ENCODE results near the gene SLC12A7.
"Not testable (repeated sequence)": the region's sequence is repeated elsewhere in the genome, so short reads cannot be mapped to it uniquely, and the experiment has no call there.

The SLC12A7 gene

DNA sequence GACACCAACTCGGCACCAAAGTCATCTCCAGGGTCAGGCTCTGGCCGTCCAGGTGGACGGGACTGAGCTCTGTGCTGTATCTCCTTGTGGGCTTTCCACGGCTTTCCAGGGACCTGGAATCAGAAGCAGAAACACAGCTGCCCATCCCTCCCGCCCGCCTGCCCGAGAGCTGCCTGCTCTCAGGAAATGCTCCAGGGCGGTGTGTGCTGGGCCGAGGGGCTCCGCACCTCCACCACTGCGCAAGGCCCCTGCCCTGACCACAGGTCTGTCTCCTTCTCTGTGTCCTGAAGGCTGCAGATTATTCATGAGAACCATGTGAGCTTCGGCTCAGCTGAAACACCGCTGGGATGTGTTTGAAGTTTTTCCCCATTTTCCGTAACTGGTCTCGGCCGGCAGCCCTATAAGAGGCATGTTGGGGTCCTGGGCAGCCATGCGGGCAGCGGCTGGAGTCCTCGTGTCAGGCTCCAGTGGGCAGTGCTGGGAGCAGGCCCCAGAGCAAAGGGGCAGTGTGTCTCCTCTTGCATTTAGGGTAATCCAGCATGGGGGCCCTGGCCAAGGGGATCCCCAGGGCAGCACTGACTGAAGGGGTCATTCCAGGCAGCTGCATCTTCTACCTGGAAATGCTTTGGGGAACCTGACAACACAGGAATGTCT is 80.4 kb downstream of the SLC12A7 start:
- no peak for DNase-seq

DNA sequence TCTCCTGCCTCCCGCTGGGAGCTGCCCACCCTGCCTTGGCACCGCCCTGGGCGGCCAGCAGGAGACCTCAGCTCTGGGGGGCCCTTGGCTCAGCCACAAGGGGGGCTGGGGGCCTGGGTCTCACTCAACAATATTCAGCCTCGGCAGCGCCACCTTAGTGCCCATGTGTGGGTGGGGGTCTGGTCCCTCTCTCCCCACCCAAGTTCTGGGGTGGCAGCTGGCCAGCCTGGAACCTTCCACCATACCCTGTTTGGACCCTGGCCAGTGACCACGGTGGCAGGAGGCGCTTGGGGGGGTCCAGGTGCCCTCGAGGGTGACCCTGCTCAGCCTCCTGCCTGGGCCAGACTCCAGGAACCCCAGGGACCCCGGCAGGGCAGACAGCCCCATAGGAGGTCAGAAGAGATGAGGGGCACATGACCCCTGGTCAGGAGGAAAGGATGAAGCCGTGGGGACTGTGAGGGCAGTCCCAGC is 81.0 kb downstream of the SLC12A7 start:
- DNase-seq, result no peak

DNA sequence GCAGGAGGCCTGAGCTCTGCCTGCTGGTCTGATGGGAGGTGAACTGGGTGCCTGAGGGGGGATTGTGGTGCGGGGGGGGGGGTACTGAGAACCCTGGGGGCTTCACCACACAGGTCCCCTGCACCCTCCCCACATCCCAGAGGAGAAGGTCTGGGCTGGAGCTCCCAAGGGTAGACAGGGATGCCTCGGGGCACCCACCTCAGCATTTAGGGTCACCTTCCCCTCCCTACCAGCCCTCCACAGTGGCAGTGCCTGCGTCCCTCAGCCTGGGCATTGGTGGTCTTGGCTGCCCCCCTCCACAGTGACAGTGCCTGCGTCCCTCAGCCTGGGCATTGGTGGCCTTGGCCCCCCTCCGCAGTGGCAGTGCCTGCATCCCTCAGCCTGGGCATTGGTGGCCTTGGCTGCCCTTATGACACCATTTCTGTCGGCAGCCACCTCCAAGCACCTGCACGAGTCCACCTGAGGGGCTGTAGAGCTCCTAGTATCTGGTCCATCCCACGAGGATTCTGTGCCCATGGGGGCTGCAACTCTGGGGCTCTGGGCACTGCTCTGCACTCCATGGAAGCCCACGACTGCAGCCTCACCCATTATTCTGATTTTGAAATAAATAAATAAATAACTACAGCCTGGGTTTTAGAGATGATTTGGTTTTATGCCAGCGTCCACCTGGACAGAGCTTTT is 81.8 kb downstream of the SLC12A7 start:
- no peak for DNase-seq

DNA sequence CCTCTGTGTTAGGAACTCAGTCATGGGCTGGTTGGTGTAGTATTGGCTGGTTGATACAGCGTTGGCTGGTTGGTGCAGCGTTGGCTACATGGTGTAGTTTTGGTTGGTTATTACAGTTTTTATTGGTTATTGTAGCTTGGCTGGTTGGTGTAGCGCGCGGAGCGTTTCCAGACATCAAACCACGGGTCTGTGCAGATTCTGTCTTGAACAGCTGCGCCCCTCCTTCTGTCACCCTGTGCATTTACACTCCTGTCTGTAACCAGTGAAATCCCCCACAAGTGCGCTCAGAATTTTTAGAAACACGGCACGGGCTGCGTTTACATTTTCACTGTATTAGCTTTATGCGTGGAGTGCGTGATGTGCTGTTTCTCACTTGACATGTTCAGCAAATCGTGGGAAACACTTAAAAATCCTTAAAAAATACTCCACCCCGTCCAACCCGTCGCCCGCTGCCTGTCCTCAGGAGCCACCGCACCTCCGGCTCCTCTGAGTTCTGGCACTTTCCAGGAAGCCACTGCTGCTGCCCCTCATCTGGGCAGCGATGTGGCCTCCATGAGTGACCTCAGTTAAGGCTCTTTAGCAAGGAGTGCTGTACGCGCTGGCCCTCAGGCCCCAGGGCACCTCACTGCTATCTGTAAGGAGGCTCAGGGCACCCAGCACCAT is 82.5 kb downstream of the SLC12A7 start:
- no peak for DNase-seq

DNA sequence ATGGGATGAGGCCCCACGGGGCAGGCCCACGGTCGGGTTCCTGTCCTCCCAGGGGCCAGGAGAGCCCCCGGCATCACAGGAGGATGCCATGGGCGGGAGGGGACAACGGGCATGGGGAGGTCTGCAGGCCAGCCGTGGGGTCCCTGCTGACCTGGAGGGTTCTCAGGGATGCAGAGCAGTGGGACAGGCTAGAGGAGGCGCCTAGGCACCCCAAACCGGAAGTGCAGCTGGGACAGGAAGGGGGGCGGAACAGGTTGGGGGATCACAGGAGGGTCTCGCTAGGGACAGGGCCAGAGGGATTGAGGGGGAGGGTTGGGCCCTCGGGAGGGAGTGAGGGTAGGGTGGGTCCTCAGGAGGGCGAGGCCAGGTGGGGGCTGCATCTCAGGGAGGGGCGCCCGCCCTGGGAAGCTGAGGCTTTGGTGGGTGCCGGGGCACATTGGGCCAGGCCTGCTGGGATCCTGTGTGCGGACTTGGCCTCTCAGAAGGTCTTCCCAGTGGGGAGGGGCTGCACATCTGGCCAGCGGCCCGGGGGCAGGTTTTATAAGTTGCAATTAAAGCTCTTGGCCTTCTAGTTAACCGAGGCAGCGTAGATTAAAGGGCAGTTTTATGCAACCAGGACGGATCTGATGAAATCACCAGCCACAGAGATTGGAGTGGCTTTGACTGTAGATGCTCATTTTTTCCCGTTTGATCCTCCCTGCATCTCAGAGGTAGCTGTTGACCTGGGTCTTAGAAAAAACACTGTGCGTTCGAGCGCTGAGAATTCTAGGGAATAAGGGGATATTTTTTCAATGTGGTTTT is 83.2 kb downstream of the SLC12A7 start:
- DNase-seq, result no peak

DNA sequence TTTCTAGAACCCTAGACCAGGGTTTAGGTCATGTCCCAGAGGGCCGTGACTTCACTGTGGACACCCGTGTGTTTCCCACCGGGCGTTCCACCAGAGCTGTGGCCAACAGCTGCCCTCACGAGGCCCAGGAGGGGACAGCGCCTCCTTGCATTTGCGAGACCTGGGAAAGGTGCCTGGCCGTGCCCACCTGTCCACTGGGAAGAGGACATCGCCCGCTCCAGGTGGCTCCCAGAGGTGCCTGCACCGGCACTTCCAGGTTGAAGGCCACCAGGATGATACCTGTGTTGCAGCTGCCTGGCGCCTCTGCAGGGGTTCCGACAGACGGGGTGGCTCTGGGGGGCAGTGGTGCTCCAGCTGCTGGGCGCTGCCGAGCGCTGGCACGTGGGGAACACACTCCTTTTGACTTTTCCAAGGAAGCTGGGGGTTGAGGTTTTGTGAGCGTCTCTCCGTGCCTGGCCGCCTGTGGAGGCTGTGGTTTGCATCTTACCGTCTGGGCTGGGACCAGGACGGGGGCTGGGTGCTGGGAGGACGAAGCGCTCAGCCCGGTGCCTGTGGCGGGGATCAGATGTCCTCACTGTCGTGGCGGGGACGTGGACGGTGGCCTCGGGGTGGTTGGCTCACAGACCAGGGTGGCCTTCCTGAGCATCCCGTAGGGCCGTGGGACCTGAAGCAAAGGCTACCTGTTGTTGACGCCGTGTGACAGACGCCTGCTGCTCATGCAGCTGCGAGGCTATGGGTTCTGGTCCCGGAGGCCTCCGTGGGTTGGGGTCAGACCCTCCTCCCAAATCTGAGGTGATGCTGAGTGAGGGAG is 84.0 kb downstream of the SLC12A7 start:
- no peak for DNase-seq

DNA sequence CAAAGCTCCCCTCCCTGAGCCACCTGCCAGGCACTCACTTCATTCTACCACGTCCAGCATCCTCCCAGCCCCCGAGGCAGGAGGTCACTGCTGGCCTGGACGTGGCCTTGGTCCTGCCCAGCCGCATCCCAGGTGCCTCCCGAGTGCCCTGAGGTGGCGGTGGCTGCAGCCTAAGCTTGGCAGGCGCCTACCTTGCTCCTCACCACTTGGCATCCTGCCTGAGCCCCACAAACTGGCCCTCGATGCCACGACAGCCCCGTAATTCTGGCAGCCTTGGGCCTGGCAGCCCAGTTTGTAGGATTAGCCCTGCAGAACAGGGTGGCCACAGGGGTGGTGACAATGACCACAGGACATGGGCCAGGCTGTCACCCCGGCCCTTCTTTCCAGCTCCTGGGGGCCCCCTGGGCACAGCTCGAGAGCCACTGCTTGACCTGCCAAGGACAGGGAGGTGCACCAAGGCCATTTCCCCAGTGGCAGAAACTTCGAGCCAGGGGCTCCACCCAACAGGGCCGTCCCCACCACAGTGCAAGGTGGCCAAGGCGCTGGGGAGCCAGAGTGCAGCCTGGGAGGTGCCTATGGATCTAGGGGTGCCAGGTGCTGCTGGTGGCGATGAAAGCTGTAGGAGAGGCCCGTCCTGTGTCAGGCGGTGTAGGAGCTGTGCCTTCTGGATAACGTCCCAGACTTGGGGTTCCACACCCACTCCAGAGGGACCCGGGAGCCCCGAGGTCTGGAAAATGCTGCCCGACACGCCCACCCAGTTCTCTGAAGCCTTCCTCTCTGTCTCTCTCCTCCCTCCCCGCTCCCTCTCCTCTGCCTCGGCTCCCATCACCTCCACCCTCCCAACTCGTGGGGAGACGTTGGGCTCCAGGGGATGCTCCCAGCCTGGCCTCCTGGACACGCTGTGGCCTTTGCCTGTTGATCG is 84.9 kb downstream of the SLC12A7 start:
- no peak for DNase-seq

DNA sequence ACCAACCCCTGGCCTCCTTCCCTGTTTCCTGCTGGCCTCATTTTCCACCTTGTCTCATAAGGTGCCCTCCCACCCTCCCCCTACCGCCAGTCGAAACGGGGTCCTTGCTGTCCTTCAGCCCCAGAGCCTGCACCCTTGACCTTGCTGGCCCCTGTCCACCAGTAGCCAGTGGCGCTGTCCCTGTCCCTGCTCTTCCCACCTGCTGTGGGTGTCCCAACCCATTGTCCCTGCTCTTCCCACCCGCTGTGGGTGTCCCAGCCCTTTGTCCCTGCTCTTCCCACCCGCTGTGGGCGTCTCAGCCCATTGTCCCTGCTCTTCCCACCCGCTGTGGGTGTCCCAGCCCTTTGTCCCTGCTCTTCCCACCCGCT is 89.9 kb downstream of the SLC12A7 start:
- not testable (repeated sequence) for DNase-seq

DNA sequence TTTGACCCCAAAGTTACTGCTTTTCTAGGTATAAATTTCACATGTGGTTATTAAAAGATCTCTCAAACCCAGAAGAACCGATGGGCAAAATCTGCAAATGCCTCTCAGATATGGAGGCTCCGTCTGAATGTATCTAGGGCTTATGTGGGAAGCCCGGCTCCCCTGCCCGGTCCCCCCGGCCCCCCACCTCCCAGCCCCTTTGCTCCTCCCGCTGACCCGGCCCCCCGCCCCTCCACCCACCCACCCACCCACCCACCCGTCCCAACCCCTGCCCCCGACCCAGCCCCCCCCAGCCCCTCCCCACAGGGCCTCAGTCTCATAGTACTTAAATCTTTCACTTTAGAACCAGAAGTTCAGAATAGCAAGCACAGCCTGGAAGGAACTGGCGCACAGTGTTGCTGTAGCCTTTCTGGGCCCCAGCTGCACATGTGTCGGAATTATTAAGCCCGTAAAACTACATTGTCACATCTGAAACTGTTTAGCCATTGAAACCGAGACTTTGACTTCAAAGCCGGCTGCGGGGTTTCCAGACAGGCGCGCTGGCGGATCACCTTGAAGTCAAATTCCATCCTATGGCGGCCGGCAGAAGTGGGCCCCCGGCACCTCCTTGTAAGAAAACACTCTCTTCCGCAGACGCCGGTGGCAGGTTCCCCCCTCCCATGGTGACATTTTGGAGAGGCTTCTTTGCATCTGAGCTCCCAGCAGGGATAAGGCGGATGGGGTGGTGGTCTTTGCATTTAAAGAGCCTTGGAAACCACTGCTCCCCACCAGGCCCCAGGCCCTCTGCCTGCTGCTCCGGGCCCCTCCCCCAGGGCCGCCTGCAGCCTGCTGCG is 90.5 kb downstream of the SLC12A7 start:
- no peak for DNase-seq

DNA sequence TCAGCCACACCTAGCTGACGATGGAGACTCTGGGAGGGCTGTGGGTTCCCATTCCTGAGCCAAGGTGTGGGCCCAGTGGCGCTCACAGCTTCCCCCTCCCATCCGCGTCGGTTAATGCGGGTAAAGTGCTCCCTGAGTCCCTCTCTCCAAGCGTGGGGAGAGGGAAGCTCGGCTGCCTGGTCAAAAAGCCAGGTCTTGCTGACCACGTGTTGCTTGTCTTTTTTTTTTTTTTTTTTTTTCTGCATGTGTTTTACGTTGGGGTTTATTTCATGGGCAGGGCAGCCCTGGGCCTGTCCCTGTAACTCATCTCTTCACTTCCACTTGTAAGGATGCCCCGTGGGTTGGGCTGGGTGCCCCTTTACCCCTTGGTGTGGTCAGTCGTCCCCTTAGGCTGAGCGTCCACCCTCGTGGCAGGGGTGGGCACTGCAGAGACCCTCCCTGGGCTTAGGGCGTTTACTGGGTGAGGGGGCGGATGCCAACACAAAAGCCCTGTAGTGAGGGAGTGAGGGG is 91.4 kb downstream of the SLC12A7 start:
- no peak for DNase-seq

DNA sequence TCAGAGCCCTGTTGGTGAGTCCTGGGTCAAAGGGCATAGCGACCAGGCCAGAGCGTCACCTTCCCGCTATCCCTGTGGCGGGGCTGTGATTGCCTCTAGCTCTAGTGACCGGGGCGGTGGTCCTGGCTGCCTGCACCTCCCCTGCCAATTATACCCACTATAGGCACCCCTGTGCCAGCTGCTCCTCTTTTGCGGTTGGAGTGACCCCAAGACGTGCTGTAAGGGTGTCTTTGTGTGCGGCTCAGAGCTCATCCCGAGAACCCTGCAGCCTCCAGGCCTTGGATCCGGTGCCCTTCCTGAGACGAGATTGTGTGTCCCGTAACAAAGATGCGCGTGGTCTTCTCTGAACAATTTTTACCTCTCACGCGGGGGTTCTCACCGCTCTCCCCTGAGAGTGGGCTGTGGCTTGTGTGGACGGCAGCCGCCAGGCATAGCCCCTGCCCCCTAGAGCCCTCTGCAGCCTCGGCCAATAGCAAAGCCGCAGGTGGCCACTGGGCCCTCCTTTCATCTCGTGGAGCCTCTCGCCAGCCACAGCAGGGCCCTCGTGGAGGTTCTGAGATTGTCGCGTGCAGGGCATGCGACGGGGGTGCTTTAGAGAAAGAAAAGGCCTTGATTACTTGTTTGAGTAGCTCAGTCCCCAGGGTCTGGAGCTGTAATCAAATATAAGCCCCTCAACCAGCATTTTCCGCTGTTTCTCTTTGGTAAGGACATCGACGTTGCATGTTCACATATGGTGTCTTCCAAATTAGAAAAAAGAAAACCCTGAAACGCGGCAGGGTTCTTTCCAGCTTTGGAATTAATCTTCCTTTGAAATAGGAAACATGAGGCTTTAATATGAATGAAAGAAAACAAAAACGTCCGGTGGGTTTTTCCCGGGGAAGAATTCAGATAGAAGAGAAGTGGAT is 92.6 kb downstream of the SLC12A7 start:
- no peak for DNase-seq

DNA sequence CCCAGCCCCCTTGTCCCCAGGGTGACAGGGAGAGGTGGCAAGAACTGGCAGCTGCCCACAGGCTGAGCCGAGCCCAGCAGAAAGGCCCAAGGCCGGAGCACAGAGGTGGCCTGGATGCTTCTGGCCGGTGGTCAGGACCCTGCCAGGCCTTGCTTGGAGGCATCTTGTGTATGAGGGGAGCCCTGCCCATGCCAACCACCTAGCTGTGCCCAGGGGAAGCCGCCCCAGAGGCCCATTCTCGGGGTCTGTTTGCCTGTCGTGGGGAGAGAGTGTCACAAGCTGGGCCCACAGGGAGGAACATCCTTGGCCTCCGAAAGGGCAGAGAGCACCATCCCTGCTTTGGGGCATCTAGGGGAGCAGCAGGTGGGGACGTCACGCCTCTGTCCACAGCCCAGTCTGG is 93.3 kb downstream of the SLC12A7 start:
- no peak for DNase-seq

DNA sequence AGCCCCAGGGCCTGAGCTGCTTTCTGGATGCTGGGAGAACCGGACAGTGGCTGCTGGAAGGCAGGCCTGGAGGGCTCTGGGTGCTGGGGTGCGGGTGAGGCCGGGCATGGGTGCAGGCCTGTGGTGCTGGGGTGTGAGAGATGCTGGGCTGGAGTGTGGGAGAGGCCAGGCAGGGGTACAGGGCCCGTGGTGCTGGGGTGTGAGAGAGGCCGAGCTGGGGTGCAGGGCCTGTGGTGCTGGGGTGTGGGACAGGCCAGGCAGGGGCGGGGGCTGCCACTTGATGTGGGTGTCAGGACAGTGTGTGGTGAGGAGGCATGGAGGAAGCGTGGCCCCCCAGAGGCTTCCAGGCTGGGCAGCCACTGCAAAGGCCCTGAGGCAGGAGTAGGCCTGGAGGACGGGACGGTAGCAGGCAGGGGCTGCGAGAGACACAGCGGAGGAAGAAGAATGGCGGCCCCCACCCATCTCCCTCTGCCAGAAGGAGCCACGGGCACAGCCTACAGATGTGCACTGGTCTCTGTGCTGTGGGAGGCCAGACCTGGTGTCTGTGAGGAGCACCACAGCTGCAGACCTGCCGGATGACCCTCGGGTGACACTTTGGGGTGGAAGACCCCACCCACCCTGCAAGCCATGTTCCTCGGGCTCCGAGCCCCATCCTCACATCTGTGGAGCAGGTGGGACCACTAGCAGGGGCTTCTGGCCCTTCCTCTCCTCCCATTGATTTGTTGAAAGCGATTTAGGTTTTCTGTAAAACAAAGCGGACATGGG is 94.0 kb downstream of the SLC12A7 start:
- DNase-seq, result no peak

DNA sequence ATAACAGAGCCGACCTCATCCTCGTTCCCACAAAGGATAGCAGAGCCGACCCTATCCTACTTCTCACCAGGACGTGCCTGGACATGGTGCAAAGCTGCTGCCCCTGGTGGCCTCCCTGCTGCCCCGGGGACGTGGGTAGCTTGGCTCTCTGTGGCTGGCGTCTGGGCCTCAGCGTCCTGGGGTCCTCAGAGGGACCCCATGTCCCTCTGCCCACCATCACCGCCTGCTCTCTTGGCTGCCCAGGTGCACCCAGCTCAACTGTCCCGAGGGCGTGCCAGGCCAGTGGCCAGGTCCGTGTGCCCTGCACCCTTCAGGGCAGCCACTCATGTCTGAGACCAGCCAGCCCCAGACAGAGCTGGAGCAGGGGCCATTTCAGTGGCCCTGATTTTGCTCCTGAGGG is 94.8 kb downstream of the SLC12A7 start:
- no peak for DNase-seq

DNA sequence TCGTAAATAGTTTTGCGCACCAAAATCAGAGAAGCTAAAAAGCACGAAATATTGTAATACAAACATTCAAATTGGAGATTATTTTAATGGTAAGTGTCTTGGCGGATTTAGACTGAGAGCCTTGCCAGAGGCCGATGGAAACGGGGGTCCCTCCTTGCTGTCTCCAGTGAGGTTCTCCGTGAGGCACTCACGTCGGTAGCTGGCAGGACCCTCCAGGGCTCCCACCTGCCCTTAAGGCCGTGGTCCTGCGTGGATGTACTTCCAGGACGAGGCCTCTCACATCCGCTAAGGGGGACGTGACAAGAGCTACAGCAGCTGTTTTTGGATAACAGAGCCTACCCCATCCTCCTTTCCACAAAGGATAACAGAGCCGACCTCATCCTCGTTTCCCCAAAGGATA is 95.4 kb downstream of the SLC12A7 start:
- no peak for DNase-seq

DNA sequence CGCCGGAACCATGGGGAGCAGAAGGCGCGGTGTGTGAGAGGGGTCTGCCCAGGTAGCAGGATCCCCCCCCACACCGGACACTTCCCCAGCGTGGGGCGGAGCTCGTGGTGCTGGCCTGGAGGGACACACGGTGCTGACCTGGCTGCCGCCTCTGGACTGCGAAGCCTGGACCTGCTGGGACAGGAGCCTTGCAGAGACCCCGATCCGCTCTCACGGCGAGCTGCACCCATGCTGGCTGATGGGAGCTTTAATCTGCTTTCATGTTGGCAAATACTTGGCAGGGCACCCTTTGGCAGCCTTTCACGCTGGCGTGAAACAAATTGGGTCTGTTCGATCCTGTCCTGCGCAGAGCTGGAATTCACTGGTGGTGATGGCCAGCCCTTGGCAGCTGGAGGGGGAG is 95.8 kb downstream of the SLC12A7 start:
- DNase-seq, result no peak

DNA sequence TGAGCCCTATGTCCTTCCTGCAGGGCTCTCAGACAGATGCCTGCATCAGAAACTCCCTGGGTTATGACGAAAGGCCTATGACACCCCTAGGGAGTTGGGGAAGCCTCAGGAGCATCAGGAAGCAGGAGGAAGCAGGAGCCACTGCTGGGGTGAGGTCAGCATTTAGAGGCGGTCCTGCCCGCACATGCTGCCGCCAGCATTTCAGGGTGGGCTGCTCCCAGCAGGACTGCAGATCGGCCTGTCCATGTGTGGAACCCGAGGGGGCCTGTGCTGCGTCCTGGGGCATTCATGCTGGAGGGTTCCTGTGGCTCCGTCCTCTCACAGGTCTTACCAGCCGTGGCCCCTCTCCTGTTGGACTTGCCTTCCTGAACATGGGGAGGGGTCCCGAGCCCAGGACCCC is 96.4 kb downstream of the SLC12A7 start:
- no peak for DNase-seq

DNA sequence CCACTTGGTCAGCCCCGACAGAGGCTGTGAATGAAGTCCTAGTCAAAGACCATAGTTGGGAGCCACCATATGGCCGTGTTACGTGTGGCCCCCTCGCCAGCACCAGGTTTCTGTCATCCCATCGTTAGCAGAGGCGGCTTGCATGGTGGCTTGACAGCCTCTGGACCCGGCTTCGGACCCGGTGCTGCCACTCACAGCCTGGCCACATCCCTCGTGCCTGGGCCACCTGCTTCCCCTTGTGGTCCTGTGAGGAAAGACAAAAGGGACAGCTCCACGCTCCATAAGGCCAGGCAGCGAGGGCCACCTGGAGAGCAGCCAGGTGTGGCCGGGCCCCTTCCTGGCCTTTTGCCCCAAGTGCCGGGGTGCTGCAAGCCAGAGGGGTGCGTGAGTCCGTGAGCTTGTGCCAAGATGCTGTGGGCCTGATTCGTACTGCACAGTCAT is 97.1 kb downstream of the SLC12A7 start:
- no peak for DNase-seq
